Stomach (tissue), 19 donors: Measurements from ENCODE around the gene MAGEA12. TPM values are rescaled to one million over a fixed set of nuclear protein-coding genes. Genes with fewer than 3 reads are reported as not detected.
"Not testable (repeated sequence)": the region's sequence is repeated elsewhere in the genome, so short reads cannot be mapped to it uniquely, and the experiment has no call there.

Experiments
- DNase-seq, 2 donors: peaks; one replicate each; pipeline versions ENCODE4 v3.0.0 to v3.0.0-alpha.2; 2013 to 2019
- H3K27ac ChIP-seq, 5 donors: fragments of 200-600 bp in 4 of 5; sonication (generic) in 4 of 5; one replicate each; pipeline ENCODE4 v1.5.1; 2013 to 2019; ENCODE audit warnings: mild to moderate bottlenecking in 1 of 5, moderate library complexity in 1 of 5
- H3K27me3 ChIP-seq, 3 donors: fragments of 200-600 bp; sonication (generic); one replicate each; pipeline ENCODE4 v1.5.1; 2017 to 2019; ENCODE audit warnings: mixed run types in 1 of 3
- H3K36me3 ChIP-seq, 4 donors: fragments of 200-600 bp; sonication (generic); 1 replicate in 3 of 4; 2 replicates in 1 of 4; pipeline ENCODE4 v1.5.1; 2016 to 2019
- H3K4me1 ChIP-seq, 4 donors: fragments of 200-600 bp; sonication (generic); one replicate each; pipeline ENCODE4 v1.5.1; 2016 to 2019
- H3K4me3 ChIP-seq, 4 donors: fragments of 200-600 bp; sonication (generic) in 3 of 4; one replicate each; pipeline ENCODE4 v1.5.1; 2016 to 2019; ENCODE audit warnings: mild to moderate bottlenecking in 1 of 4
- H3K9me3 ChIP-seq, 4 donors: fragments of 200-600 bp; sonication (generic); one replicate each; pipeline ENCODE4 v1.5.1; 2016 to 2019
- CTCF ChIP-seq, 7 experiments: fragments of 450-650 bp in 4 of 7; fragments of 200-600 bp in 3 of 7; sonication (generic) in 3 of 7; IDR thresholded peaks; one replicate each; pipeline ENCODE4 v1.5.1; 2016 to 2019; ENCODE audit warnings: antibody characterized with exemption in 7 of 7, control low read depth in 2 of 7, mild to moderate bottlenecking in 1 of 7
- EP300 ChIP-seq: sonication (generic); formaldehyde crosslinking; IDR thresholded peaks from one replicate; pipeline ENCODE4 v1.6.1; 2017; ENCODE audit warnings: antibody characterized with exemption
- POLR2A ChIP-seq, 4 donors: fragments of 450-650 bp; IDR thresholded peaks; one replicate each; pipeline ENCODE4 v1.6.1; 2016; ENCODE audit warnings: antibody characterized with exemption in 4 of 4, control low read depth in 2 of 4, mild to moderate bottlenecking in 1 of 4, moderate library complexity in 1 of 4
- POLR2AphosphoS5 ChIP-seq, 3 donors: sonication (generic); formaldehyde crosslinking; IDR thresholded peaks; one replicate each; pipeline ENCODE4 v1.6.1; 2016; ENCODE audit warnings: antibody characterized with exemption in 3 of 3
- WGBS, 5 donors: extraction: QIAGEN DNeasy Blood & Tissue Kit in 3 of 5; methylation state at CpG; one replicate each; pipeline versions ENCODE4 v1.1.5 to v1.1.7; 2013 to 2018; 5-methylcytosine and 5-hydroxymethylcytosine counted together
- intact Hi-C: fragments of 100-400 bp; cut with DNase I; formaldehyde crosslinking; loops from one replicate; pipeline ENCODE4 v1.15.1; 2023; ENCODE audit warnings: low total_unique reads
- long read RNA-seq, 10 donors: transcript quantifications; one replicate each; lab custom pipeline, GENCODE V29; 2026
- polyA plus RNA-seq, 3 donors: library from polyadenylated mRNA; stranded (reverse); fragments of 200-250 nt; gene quantifications; one replicate each; pipeline ENCODE4 v1.2.3, GENCODE V29; 2013
- total RNA-seq, 5 donors: library from RNA; depleted of rRNA; stranded (reverse); fragments of >200 nt; gene quantifications; one replicate each; pipeline versions ENCODE4 v1.1.0 to v1.2.3, GENCODE V29; 2014 to 2016
- donor health status: healthy with polysubstance abuse.
- donor health status: Bipolar disorder and iron deficiency.
- donor health status: healthy.

The MAGEA12 gene
- total RNA-seq (not detected), polyA plus RNA-seq (not detected)
- long read RNA-seq, donor 1 = 0 reads
- long read RNA-seq, donor 2 = 0 reads
- long read RNA-seq, donor 3 = 0 reads
- long read RNA-seq, donor 4 = 0 reads
- long read RNA-seq, donor 5 = 0 reads
- long read RNA-seq, donor 6 = 0 reads
- long read RNA-seq, donor 7 = 0 reads
- long read RNA-seq, donor 8 = 0 reads
- long read RNA-seq, donor 9 = 0 reads
- long read RNA-seq, donor 10 = 0 reads

- 75 to 93% (median 83%) methylated on average over 4 to 20 of the region's 21 CpGs for WGBS, 5 donors
Observed at GRCh38 chrX:152733261-152733975, at the start of gene MAGEA12, which contains the start of gene CSAG1. Gene MAGEA12, plus strand, starts transcription at chrX:152733757. Its CDS starts 2,405 bp downstream, at chrX:152736162. Gene CSAG1, minus strand, starts transcription at chrX:152733721. Its CDS starts 1,261 bp downstream, at chrX:152732460.

GRCh38 chrX:152697952-152698931 lies 35.3 kb upstream of the MAGEA12 start, which contains the start of gene MAGEA3:
Gene MAGEA3, plus strand, starts transcription at chrX:152698794. Its CDS starts 2,039 bp downstream, at chrX:152700833.
- DNase-seq, H3K36me3 ChIP-seq, H3K4me1 ChIP-seq, H3K27ac ChIP-seq, H3K9me3 ChIP-seq, intact Hi-C loops, H3K27me3 ChIP-seq, H3K4me3 ChIP-seq: not testable (repeated sequence)
- 72 to 95% (median 84%) methylated on average over 4 to 6 of the region's 34 CpGs; no CpG with 5 or more reads in 2 of the 5 donors for WGBS, 5 donors

More at GRCh38 chrX:152733261-152733975, at the start of gene MAGEA12, which contains the start of gene CSAG1:
- intact Hi-C loops = no loop called here
- no peaks in the 10 kb centered on the region for H3K4me1 ChIP-seq
- H3K4me3 ChIP-seq = no peak within 1 kb of the TSS
- H3K27ac ChIP-seq = no peak within 1 kb of the TSS
- no peaks in the 10 kb centered on the region for H3K36me3 ChIP-seq
- no peaks in the 10 kb centered on the region for H3K9me3 ChIP-seq
- TF ChIP-seq CTCF (IDR thresholded peaks at IDR 0.05) (no peak), POLR2AphosphoS5 (IDR thresholded peaks at IDR 0.05) (no peak), POLR2A (IDR thresholded peaks at IDR 0.05) (no peak), EP300 (no peak)
- DNase-seq = no peak
- H3K27me3 ChIP-seq = no peaks in the 10 kb centered on the region

GRCh38 chrX:152700390-152700789 lies 33.2 kb upstream of the MAGEA12 start:
- peak in 1 of 2 donors; percentile 20 for DNase-seq
- H3K27me3 ChIP-seq, H3K36me3 ChIP-seq, intact Hi-C loops, H3K27ac ChIP-seq, H3K4me3 ChIP-seq, H3K9me3 ChIP-seq, H3K4me1 ChIP-seq: not testable (repeated sequence)
- WGBS, 5 donors = 77 to 97% (median 88%) methylated on average over 3 to 4 of the region's 5 CpGs; no CpG with 5 or more reads in 1 of the 5 donors

GRCh38 chrX:152706500-152706899 lies 27.1 kb upstream of the MAGEA12 start:
- H3K4me1 ChIP-seq, H3K4me3 ChIP-seq, H3K27ac ChIP-seq, DNase-seq, intact Hi-C loops, H3K27me3 ChIP-seq, H3K36me3 ChIP-seq, H3K9me3 ChIP-seq: not testable (repeated sequence)
- 72 to 79% (median 77%) methylated on average over 2 to 4 of the region's 7 CpGs; no CpG with 5 or more reads in 1 of the 5 donors for WGBS, 5 donors

- H3K4me1 ChIP-seq, H3K27ac ChIP-seq, H3K27me3 ChIP-seq, H3K9me3 ChIP-seq, H3K4me3 ChIP-seq, DNase-seq, intact Hi-C loops, H3K36me3 ChIP-seq: not testable (repeated sequence)
- WGBS, 5 donors = no CpG with 5 or more reads among the region's 2 CpGs
Observed at GRCh38 chrX:152709173-152709572, 24.4 kb upstream of the MAGEA12 start, which contains the start of gene CSAG2. Gene CSAG2, minus strand, starts transcription at chrX:152709273. Its CDS starts 161 bp downstream, at chrX:152709112.

- DNase-seq, intact Hi-C loops, H3K27ac ChIP-seq, H3K36me3 ChIP-seq, H3K4me1 ChIP-seq, H3K9me3 ChIP-seq, H3K4me3 ChIP-seq, H3K27me3 ChIP-seq: not testable (repeated sequence)
- no CpG with 5 or more reads among the region's 5 CpGs for WGBS, 5 donors
Observed at GRCh38 chrX:152713195-152713594, 20.4 kb upstream of the MAGEA12 start.

- H3K4me1 ChIP-seq, H3K36me3 ChIP-seq, H3K9me3 ChIP-seq, H3K4me3 ChIP-seq, H3K27ac ChIP-seq, H3K27me3 ChIP-seq, DNase-seq, intact Hi-C loops: not testable (repeated sequence)
- no CpG with 5 or more reads among the region's 35 CpGs for WGBS, 5 donors
Observed at GRCh38 chrX:152713815-152714787, 19.5 kb upstream of the MAGEA12 start, which contains the start of gene MAGEA2B. Gene MAGEA2B, plus strand, starts transcription at chrX:152714628. Its CDS starts 2,479 bp downstream, at chrX:152717107.
